GM18858 (cell line): ENCODE results near the gene COG7.
"Not testable (repeated sequence)": the region's sequence is repeated elsewhere in the genome, so short reads cannot be mapped to it uniquely, and the experiment has no call there.

Experiments used
- ATAC-seq: cut with Tn5 transposase; IDR thresholded peaks from one replicate; pipeline ENCODE4 v1.9.1; 2021; ENCODE audit not compliant: unreplicated experiment

Gene COG7

GRCh38 chr16:23476289-23476688, 23.3 kb upstream of the COG7 start:
- no peak for ATAC-seq

GRCh38 chr16:23469814-23470213, 16.8 kb upstream of the COG7 start:
- ATAC-seq, result no peak

GRCh38 chr16:23466162-23466885, 13.3 kb upstream of the COG7 start:
- ATAC-seq, result no peak

GRCh38 chr16:23465179-23465578, 12.2 kb upstream of the COG7 start:
- no peak for ATAC-seq

- ATAC-seq, result no peak
Measured at GRCh38 chr16:23464196-23464595, 11.2 kb upstream of the COG7 start.

GRCh38 chr16:23462994-23463393, 10.0 kb upstream of the COG7 start:
- not testable (repeated sequence) for ATAC-seq

- ATAC-seq, result no peak
Measured at GRCh38 chr16:23453338-23454052, 506 bp upstream of the COG7 start.

GRCh38 chr16:23452221-23452571, 793 bp downstream of the COG7 start:
- ATAC-seq, result no peak

GRCh38 chr16:23448392-23448791, 4.6 kb downstream of the COG7 start:
- no peak for ATAC-seq

GRCh38 chr16:23437542-23437941, 15.4 kb downstream of the COG7 start:
- ATAC-seq, result not testable (repeated sequence)

- ATAC-seq, result no peak
Measured at GRCh38 chr16:23436951-23437350, 16.0 kb downstream of the COG7 start.

GRCh38 chr16:23435500-23435899, 17.5 kb downstream of the COG7 start:
- ATAC-seq, result no peak

- ATAC-seq, result no peak
Measured at GRCh38 chr16:23434380-23434779, 18.6 kb downstream of the COG7 start.

GRCh38 chr16:23433261-23433920, 19.6 kb downstream of the COG7 start:
- ATAC-seq, result no peak

GRCh38 chr16:23432176-23433128, 20.5 kb downstream of the COG7 start:
- no peak for ATAC-seq

- ATAC-seq, result no peak
Measured at GRCh38 chr16:23428351-23428750, 24.6 kb downstream of the COG7 start.

GRCh38 chr16:23424292-23424958, 28.6 kb downstream of the COG7 start:
- no peak for ATAC-seq

- ATAC-seq, result no peak
Measured at GRCh38 chr16:23423496-23424049, 29.4 kb downstream of the COG7 start.

GRCh38 chr16:23420011-23420410, 33.0 kb downstream of the COG7 start:
- ATAC-seq, result no peak

GRCh38 chr16:23416816-23417215, 36.2 kb downstream of the COG7 start:
- ATAC-seq, result no peak
